Kidney (tissue), 14 donors: ENCODE data around the gene INO80B. TPM values are rescaled to one million over a fixed set of nuclear protein-coding genes. Genes with fewer than 3 reads are reported as not detected.
"Not testable (repeated sequence)": the region's sequence is repeated elsewhere in the genome, so short reads cannot be mapped to it uniquely, and the experiment has no call there.

Source experiments
- DNase-seq, 5 donors: peaks; one replicate each; pipeline ENCODE4 v3.0.0-alpha.2; 2013 to 2020
- FAIRE-seq: peaks from 2 replicates; lab custom pipeline; 2012; peaks lifted over from hg19 to GRCh38; lab: Jason Lieb, UNC
- H3K27ac ChIP-seq, 2 donors: one replicate each; pipeline ENCODE4 v1.7.0; 2013; ENCODE audit warnings: low read depth in 2 of 2, low read length in 2 of 2, inconsistent platforms in 1 of 2
- H3K27me3 ChIP-seq: one replicate; pipeline ENCODE4 v1.7.1; 2013; ENCODE audit warnings: low read length, inconsistent platforms; ENCODE audit not compliant: control insufficient read depth, insufficient read depth
- H3K36me3 ChIP-seq, 3 donors: one replicate each; pipeline versions ENCODE4 v1.7.0 to v1.7.1; 2013; ENCODE audit warnings: low read length in 3 of 3, control low read depth in 1 of 3, inconsistent platforms in 1 of 3; ENCODE audit not compliant: insufficient read depth in 3 of 3, control insufficient read depth in 2 of 3
- H3K4me1 ChIP-seq, 3 donors: one replicate each; pipeline versions ENCODE4 v1.7.0 to v1.7.1; 2013; ENCODE audit warnings: low read length in 3 of 3, inconsistent platforms in 1 of 3, low read depth in 1 of 3; ENCODE audit not compliant: control insufficient read depth in 2 of 3, insufficient read depth in 2 of 3
- H3K4me3 ChIP-seq, 3 donors: one replicate each; pipeline versions ENCODE4 v1.7.0 to v1.8.1; 2013; ENCODE audit warnings: low read length in 3 of 3, control low read depth in 1 of 3, inconsistent platforms in 1 of 3
- H3K9ac ChIP-seq, 3 donors: one replicate each; pipeline versions ENCODE4 v1.7.0 to v1.7.1; 2013; ENCODE audit warnings: low read length in 3 of 3, control low read depth in 1 of 3, inconsistent platforms in 1 of 3
- H3K9me3 ChIP-seq, 3 donors: one replicate each; pipeline versions ENCODE4 v1.7.0 to v1.7.1; 2013; ENCODE audit warnings: low read length in 3 of 3, control low read depth in 1 of 3, inconsistent platforms in 1 of 3; ENCODE audit not compliant: control insufficient read depth in 2 of 3, insufficient read depth in 1 of 3
- CTCF ChIP-seq: IDR thresholded peaks from 3 replicates; pipeline ENCODE4 v1.5.1; 2012; ENCODE audit warnings: mild to moderate bottlenecking, moderate library complexity, borderline replicate concordance; ENCODE audit not compliant: insufficient read depth; ENCODE audit errors: extremely low read depth
- intact Hi-C: fragments of 100-400 bp; cut with DNase I; formaldehyde crosslinking; loops from one replicate; pipeline ENCODE4 v1.11.1; 2022
- polyA plus RNA-seq: library from polyadenylated mRNA; stranded (reverse); fragments of 350-450 nt; fragmentation: Illumina TruSeq; extraction: RNeasy Lipid Tissue Mini Kit (QIAGEN cat#74804); gene quantifications from one replicate; pipeline ENCODE4 v1.2.3, GENCODE V29; 2014; ENCODE audit warnings: low read depth, low replicate concordance; ENCODE audit not compliant: insufficient read depth
- total RNA-seq: library from RNA; stranded (reverse); fragmentation: NEBNext Ultra II Directional; extraction: Animal tissue kit (Norgen Biotek cat#: 25700); gene quantifications from one replicate; pipeline ENCODE4 v1.2.1, GENCODE V29; 2021
- donor health status: control.
- donor health status: control.
- donor health status: control.
- donor health status: control.
- donor health status: control.
- donor health status: DM: yes; HTN: yes; CAD: no.
- donor health status: Normal renal cell carcinoma (clear cell type).

The INO80B gene
- total and polyA plus RNA-seq, 2 donors from 2014 or later: 37.0 to 44.2 TPM

- DNase-seq (peak; percentile 32 to 84 (median 51)), FAIRE-seq (no peak)
- H3K27ac ChIP-seq: peak overlapping the region; percentile 92 to 98
- peak overlapping the region; percentile 68 to 98 (median 80) for H3K9ac ChIP-seq
- intact Hi-C loops: no loop called here
- H3K4me3 ChIP-seq: peak overlapping the region; percentile 95 to 100 (median 99)
- no peak for TF ChIP-seq CTCF
- no peaks in the 10 kb centered on the region for H3K9me3 ChIP-seq
- peaks cover 0 to 20% (median 6%) of the 10 kb centered on the region in 3 donors for H3K4me1 ChIP-seq
- no peaks in the 10 kb centered on the region for H3K27me3 ChIP-seq
- H3K36me3 ChIP-seq: peaks cover 0 to 8% (median 3%) of the 10 kb centered on the region in 3 donors
Measured at GRCh38 chr2:74481961-74482800, 27.3 kb downstream of the INO80B start.

GRCh38 chr2:74482801-74483674, 28.2 kb downstream of the INO80B start, which contains the start of the genes CCDC142 and TTC31:
CCDC142 (minus strand) TSS chr2:74482998; CDS start chr2:74482837, 161 bp downstream.
TTC31 (plus strand) TSS chr2:74483081; CDS start chr2:74483096, 15 bp downstream.
- no peaks in the 10 kb centered on the region for H3K27me3 ChIP-seq
- intact Hi-C loops: no loop called here
- peaks cover 0 to 4% (median 3%) of the 10 kb centered on the region in 3 donors for H3K36me3 ChIP-seq
- H3K9me3 ChIP-seq: no peaks in the 10 kb centered on the region
- DNase-seq: peak; percentile 97 to 99 (median 98)
- peaks cover 0 to 20% (median 6%) of the 10 kb centered on the region in 3 donors for H3K4me1 ChIP-seq
- H3K9ac ChIP-seq: peak within 1 kb of the TSS; percentile 68 to 98 (median 85)
- H3K4me3 ChIP-seq: peak within 1 kb of the TSS; percentile 95 to 100 (median 99)
- H3K27ac ChIP-seq: peak within 1 kb of the TSS; percentile 92 to 98
- peak; percentile 82 for TF ChIP-seq CTCF
- no peak for FAIRE-seq

- peak overlapping the region; percentile 95 to 100 (median 99) for H3K4me3 ChIP-seq
- DNase-seq, H3K27ac ChIP-seq, H3K9me3 ChIP-seq, H3K27me3 ChIP-seq, H3K36me3 ChIP-seq, FAIRE-seq, intact Hi-C loops: not testable (repeated sequence)
- H3K9ac ChIP-seq: peak overlapping the region; percentile 68 to 98 (median 85)
- peaks cover 0 to 20% (median 6%) of the 10 kb centered on the region in 3 donors for H3K4me1 ChIP-seq
Measured at GRCh38 chr2:74483675-74484164, 28.8 kb downstream of the INO80B start.
